LoVo (cell line): ENCODE data around the gene KRTAP4-11.
"Not testable (repeated sequence)": the region's sequence is repeated elsewhere in the genome, so short reads cannot be mapped to it uniquely, and the experiment has no call there.

Source experiments
- DNase-seq: peaks from one replicate; pipeline ENCODE4 v3.0.0-alpha.2; 2016; ENCODE audit warnings: low spot score

The KRTAP4-11 gene

DNA sequence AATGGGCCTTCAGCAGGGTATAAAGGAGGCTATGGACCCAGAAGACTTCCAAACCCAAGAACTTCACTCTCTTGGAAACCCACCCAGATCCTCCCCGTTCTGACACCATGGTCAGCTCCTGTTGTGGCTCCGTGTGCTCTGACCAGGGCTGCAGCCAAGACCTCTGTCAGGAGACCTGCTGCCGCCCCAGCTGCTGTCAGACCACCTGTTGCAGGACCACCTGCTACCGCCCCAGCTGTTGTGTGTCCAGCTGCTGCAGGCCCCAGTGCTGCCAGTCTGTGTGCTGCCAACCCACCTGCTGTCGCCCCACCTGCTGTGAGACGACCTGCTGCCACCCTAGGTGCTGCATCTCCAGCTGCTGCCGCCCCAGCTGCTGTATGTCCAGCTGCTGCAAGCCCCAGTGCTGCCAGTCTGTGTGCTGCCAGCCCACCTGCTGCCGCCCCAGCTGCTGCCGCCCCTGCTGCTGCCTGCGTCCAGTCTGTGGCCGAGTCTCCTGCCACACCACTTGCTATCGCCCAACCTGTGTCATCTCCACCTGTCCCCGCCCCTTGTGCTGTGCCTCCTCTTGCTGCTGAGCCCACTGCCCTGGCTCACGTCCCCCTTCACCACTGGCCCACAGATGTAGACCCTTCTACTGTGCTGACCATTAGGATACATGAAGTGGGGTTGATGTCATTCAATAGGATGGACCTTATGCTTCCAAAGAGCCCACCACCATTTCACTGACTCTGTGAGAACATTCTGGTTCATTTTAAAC lies 33.9 kb downstream of the KRTAP4-11 start, which contains the start of gene KRTAP4-7:
Gene KRTAP4-7, plus strand, starts transcription at position 51 of the 757 bp plus-strand sequence. Its CDS starts 57 bp downstream, at position 108.
- DNase-seq = not testable (repeated sequence)

DNA sequence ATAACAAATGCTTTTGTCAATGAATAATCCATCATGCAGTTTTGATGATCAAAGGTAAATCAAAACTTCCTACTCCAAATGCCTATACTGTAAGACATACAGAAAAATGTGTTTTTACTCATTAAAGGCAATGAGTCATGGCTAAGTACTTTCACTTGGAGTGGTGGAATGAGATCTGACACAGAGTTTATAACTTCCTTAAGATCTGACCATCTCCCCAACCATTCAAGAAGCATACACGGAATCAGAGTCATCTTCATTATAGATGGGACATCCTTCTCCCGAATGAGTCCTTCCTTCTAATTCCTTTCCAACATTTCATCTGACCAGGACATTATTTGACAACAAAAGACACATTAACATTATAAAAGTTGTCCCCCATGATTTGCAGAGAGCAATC lies 34.7 kb downstream of the KRTAP4-11 start:
- not testable (repeated sequence) for DNase-seq

DNA sequence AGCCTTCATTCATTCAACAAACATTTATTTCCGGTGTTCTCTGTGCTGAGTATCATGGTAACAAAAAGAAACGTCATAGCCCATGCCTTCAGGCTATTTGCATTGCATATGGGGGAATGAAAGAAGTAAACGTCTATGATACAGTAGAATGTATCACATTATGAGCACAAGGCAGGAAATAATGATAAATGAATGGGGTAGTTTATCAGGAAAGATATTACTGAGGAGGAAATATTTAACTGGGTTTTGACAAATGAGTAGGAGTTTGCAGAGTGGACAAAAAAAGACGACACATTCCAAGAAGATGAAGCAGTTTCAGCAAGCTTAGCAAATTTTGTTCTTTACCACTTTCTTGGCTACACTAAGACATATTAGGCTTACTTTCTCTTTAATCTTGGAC lies 35.5 kb downstream of the KRTAP4-11 start:
- no peak for DNase-seq

DNA sequence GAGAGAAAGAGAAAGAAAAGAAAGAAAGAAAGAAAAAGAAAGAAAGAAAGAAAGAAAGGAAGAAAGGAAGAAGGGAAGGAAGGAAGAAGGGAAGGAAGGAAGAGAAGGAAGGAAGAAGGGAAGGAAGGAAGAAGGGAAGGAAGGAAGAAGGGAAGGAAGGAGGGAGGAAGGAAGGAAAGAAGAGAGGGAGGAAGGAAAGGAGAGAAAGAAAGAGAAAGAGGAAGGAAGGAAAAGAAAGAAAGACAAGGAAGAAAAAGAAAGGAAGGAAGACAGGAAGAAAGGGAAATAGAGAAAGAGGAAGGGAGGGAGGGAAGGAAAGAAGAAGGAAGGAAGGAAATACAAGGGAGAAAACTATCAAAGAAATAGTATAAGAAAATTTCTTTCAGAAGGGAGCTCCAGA lies 41.4 kb downstream of the KRTAP4-11 start:
- DNase-seq = no peak

DNA sequence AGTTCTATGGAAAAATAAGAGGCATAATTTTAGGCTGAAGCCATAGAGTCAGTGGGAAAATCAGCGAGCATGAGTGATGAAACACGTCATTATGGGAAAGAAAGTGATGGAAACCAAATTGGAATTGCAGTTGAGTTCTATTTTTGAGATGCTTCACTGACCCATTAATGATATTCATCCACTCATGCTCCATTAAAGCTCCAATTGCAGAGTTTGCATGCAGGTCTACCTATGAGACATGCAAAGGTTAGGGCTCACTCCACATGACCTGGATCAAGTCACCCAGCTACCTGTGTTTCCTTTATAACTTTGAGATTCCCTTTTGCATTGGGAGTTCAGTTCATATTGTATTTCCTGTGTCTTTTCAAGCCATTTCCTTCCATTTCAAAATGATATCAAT lies 44.5 kb downstream of the KRTAP4-11 start:
- no peak for DNase-seq

DNA sequence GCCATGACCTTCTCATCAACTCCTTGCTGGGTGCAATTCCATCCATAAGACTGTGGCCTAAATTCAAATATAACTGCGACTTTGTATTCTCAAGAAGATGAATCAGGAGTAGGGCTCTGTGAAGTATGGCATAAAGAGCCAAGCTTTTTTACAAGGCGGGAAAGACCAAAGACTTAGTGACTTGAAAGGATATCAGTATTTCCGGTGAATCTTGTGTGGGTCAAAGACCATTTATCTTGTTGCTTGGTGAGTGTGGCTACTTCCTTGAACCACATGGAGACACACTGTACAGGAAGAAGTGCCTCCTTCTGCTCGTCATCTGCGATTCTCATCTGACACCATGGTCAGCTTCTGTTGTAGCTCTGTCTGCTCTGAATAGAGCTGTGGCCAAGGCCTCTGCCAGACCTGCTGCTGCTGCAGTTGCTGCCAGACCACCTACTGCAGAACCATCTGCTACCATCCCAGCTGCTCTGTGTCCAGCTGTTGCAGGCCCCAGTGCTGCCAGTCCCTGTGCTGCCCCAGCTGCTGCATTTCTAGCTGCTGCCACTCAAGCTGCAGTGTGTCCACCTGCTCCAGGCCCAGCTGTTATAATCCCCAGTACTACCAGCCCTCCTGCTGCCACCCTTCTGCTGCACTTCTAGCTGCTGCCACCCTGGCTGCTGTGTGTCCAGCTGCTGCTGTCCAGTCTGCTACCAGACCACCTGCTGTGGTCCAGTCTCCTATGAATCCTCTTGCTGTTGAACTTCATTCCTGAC lies 46.4 kb downstream of the KRTAP4-11 start:
- no peak for DNase-seq

DNA sequence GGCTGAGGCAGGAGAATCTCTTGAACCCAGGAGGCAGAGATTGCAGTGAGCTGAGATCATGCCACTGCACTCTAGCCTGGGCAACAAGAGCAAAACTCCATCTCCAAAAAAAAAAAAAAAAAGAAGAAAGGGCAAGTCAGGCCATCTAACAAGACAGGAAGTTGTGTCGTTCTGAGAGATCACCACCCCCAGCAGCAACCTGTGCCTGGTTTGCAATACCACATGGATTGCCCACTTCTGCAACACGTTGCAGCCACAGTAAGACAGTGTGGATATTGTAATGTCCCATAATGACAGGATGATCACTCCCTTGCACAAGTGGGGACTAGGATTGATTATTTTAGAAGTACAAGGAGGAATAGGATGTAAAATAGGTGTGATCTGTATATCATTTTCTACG lies 49.1 kb downstream of the KRTAP4-11 start:
- no peak for DNase-seq

DNA sequence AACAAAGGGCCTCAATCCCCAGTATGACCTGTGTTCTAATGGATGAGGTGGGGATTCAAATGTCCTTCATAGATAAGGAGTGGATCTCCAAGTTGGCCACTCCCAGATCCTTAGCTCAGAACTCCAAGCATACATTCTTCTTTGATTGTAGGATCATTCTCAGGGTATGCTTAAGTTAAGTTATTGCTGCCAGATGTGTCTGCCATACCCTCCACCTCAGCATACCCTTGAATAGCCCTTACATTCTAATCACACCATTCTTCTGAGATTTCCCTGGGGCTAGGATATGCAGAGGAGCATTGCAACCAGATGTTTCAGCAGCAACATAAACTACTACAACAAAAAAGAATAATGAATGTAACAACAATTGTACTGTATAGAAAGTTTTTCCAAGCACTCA lies 50.9 kb downstream of the KRTAP4-11 start:
- DNase-seq = no peak
